Trophoblast cell (in vitro differentiated cells and primary cell): ENCODE measurements around the gene TMCC1.

Source experiments
- DNase-seq, 2 donors: peaks; one replicate each; pipeline ENCODE4 v3.0.0-alpha.2; 2016
- H2AFZ ChIP-seq: 2 replicates; pipeline ENCODE4 v1.6.1; 2013; ENCODE audit warnings: low read length, moderate library complexity, mild to moderate bottlenecking; ENCODE audit not compliant: insufficient read depth, poor library complexity
- H2AK5ac ChIP-seq: 2 replicates; pipeline ENCODE4 v1.6.1; 2013; ENCODE audit warnings: mild to moderate bottlenecking, low read length
- H2BK120ac ChIP-seq: 2 replicates; pipeline ENCODE4 v1.6.1; 2013; ENCODE audit warnings: low read length, mild to moderate bottlenecking, moderate library complexity; ENCODE audit not compliant: insufficient read depth, poor library complexity
- H2BK12ac ChIP-seq: 2 replicates; pipeline ENCODE4 v1.6.1; 2013; ENCODE audit warnings: mild to moderate bottlenecking, low read length, moderate library complexity
- H2BK5ac ChIP-seq: 2 replicates; pipeline ENCODE4 v1.6.1; 2013; ENCODE audit warnings: low read length, low read depth, moderate library complexity, mild to moderate bottlenecking; ENCODE audit not compliant: poor library complexity
- H3K14ac ChIP-seq: 2 replicates; pipeline ENCODE4 v1.6.1; 2013; ENCODE audit warnings: mild to moderate bottlenecking, low read length
- H3K18ac ChIP-seq: 2 replicates; pipeline ENCODE4 v1.6.1; 2013; ENCODE audit warnings: mild to moderate bottlenecking, low read length
- H3K23ac ChIP-seq: 2 replicates; pipeline ENCODE4 v1.6.1; 2013; ENCODE audit warnings: low read length
- H3K27ac ChIP-seq: 2 replicates; pipeline ENCODE4 v1.5.1; 2013; ENCODE audit warnings: low read depth, mild to moderate bottlenecking, inconsistent platforms, low read length, moderate library complexity
- H3K27me3 ChIP-seq: 2 replicates; pipeline ENCODE4 v1.6.1; 2013; ENCODE audit warnings: inconsistent platforms, mild to moderate bottlenecking, low read length, moderate library complexity; ENCODE audit not compliant: insufficient read depth
- H3K36me3 ChIP-seq, 2 experiments: 1 replicate in 1 of 2; 2 replicates in 1 of 2; pipeline ENCODE4 v1.6.1; 2013; ENCODE audit warnings: low read length in 2 of 2, mild to moderate bottlenecking in 2 of 2, moderate library complexity in 1 of 2; ENCODE audit not compliant: insufficient read depth in 2 of 2, control insufficient read depth in 1 of 2
- H3K4ac ChIP-seq: 2 replicates; pipeline ENCODE4 v1.6.1; 2013; ENCODE audit warnings: low read depth, mild to moderate bottlenecking, low read length, moderate library complexity
- H3K4me1 ChIP-seq, 2 experiments: 1 replicate in 1 of 2; 2 replicates in 1 of 2; pipeline ENCODE4 v1.6.1; 2013; ENCODE audit warnings: low read length in 2 of 2, mild to moderate bottlenecking in 2 of 2, moderate library complexity in 1 of 2; ENCODE audit not compliant: insufficient read depth in 2 of 2, control insufficient read depth in 1 of 2
- H3K4me2 ChIP-seq: 2 replicates; pipeline ENCODE4 v1.6.1; 2013; ENCODE audit warnings: inconsistent platforms, mild to moderate bottlenecking, low read length, moderate library complexity
- H3K4me3 ChIP-seq: 2 replicates; pipeline ENCODE4 v1.5.1; 2013; ENCODE audit warnings: mild to moderate bottlenecking, low read depth, low read length, inconsistent platforms
- H3K79me1 ChIP-seq: one replicate; pipeline ENCODE4 v1.6.1; 2013; ENCODE audit warnings: low read length
- H3K79me2 ChIP-seq: 2 replicates; pipeline ENCODE4 v1.6.1; 2013; ENCODE audit warnings: low read length, mild to moderate bottlenecking; ENCODE audit not compliant: control insufficient read depth, insufficient read depth, poor library complexity
- H3K9ac ChIP-seq: 2 replicates; pipeline ENCODE4 v1.6.1; 2013; ENCODE audit warnings: mild to moderate bottlenecking, low read length
- H3K9me3 ChIP-seq: 2 replicates; pipeline ENCODE4 v1.6.1; 2013; ENCODE audit warnings: low read depth, mild to moderate bottlenecking, control low read depth, inconsistent platforms, low read length; ENCODE audit not compliant: insufficient read depth
- H4K12ac ChIP-seq: 2 replicates; pipeline ENCODE4 v1.6.1; 2013; ENCODE audit warnings: low read depth, mild to moderate bottlenecking, low read length, moderate library complexity
- H4K8ac ChIP-seq: 2 replicates; pipeline ENCODE4 v1.6.1; 2013; ENCODE audit warnings: low read depth, mild to moderate bottlenecking, low read length, moderate library complexity
- H4K91ac ChIP-seq: one replicate; pipeline ENCODE4 v1.6.1; 2013; ENCODE audit warnings: low read depth, mild to moderate bottlenecking, low read length, moderate library complexity
- WGBS: extraction: QIAGEN DNeasy Blood & Tissue Kit; methylation state at CpG from one replicate; pipeline ENCODE4 v1.1.7; 2013; ENCODE audit warnings: missing lambda C conversion rate; ENCODE audit not compliant: insufficient read length, insufficient coverage; ENCODE audit errors: extremely low coverage; 5-methylcytosine and 5-hydroxymethylcytosine counted together

The TMCC1 gene

GRCh38 chr3:129653019-129653418, 240.5 kb downstream of the TMCC1 start:
- Histone ChIP-seq H2AFZ (no peak overlapping the region), H2BK5ac (no peak overlapping the region), H3K4me3 (no peak overlapping the region), H4K8ac (no peak overlapping the region), H3K4me2 (no peak overlapping the region), H3K14ac (no peak overlapping the region), H2BK12ac (no peak overlapping the region), H2BK120ac (no peak overlapping the region), H3K9ac (no peak overlapping the region), H3K4me1 (peaks cover 0 to 13% of the 10 kb centered on the region in 2 experiments), H3K4ac (no peak overlapping the region), H3K9me3 (no peaks in the 10 kb centered on the region), H3K79me1 (peaks cover 6% of the 10 kb centered on the region), H3K36me3 (peaks cover 0 to 8% of the 10 kb centered on the region in 2 experiments), H3K23ac (no peak overlapping the region), H2AK5ac (no peak overlapping the region), H4K91ac (no peak overlapping the region), H3K27me3 (no peaks in the 10 kb centered on the region), H3K79me2 (no peaks in the 10 kb centered on the region), H4K12ac (no peak overlapping the region), H3K27ac (no peak overlapping the region), H3K18ac (no peak overlapping the region)
- no CpG with 5 or more reads among the region's 1 CpG for WGBS
- DNase-seq: no peak

GRCh38 chr3:129651435-129652202, 241.9 kb downstream of the TMCC1 start:
- Histone ChIP-seq H3K4ac (no peak overlapping the region), H2BK12ac (no peak overlapping the region), H2AFZ (no peak overlapping the region), H3K23ac (no peak overlapping the region), H4K91ac (no peak overlapping the region), H3K79me2 (no peaks in the 10 kb centered on the region), H3K4me2 (no peak overlapping the region), H3K18ac (no peak overlapping the region), H2BK5ac (no peak overlapping the region), H3K36me3 (peaks cover 0 to 8% of the 10 kb centered on the region in 2 experiments), H3K27me3 (no peaks in the 10 kb centered on the region), H2BK120ac (no peak overlapping the region), H3K14ac (no peak overlapping the region), H2AK5ac (no peak overlapping the region), H4K8ac (no peak overlapping the region), H3K4me1 (peaks cover 0 to 7% of the 10 kb centered on the region in 2 experiments), H3K27ac (no peak overlapping the region), H4K12ac (no peak overlapping the region), H3K4me3 (no peak overlapping the region), H3K9me3 (no peaks in the 10 kb centered on the region), H3K79me1 (peaks cover 2% of the 10 kb centered on the region), H3K9ac (no peak overlapping the region)
- peak in 1 of 2 donors; percentile 27 for DNase-seq
- no CpG with 5 or more reads among the region's 8 CpGs for WGBS

- no peak overlapping the region for H3K18ac ChIP-seq
- H2BK5ac ChIP-seq: no peak overlapping the region
- H3K9ac ChIP-seq: no peak overlapping the region
- no peak overlapping the region for H3K23ac ChIP-seq
- H2BK12ac ChIP-seq: no peak overlapping the region
- H3K79me1 ChIP-seq: peaks cover 3% of the 10 kb centered on the region
- peaks cover 0 to 8% of the 10 kb centered on the region in 2 experiments for H3K36me3 ChIP-seq
- WGBS: no CpG with 5 or more reads among the region's 7 CpGs
- H4K91ac ChIP-seq: no peak overlapping the region
- peaks cover 1 to 8% of the 10 kb centered on the region in 2 experiments for H3K4me1 ChIP-seq
- no peak overlapping the region for H2BK120ac ChIP-seq
- H3K4me2 ChIP-seq: no peak overlapping the region
- H4K8ac ChIP-seq: no peak overlapping the region
- no peaks in the 10 kb centered on the region for H3K79me2 ChIP-seq
- no peaks in the 10 kb centered on the region for H3K9me3 ChIP-seq
- H4K12ac ChIP-seq: no peak overlapping the region
- H3K27me3 ChIP-seq: no peaks in the 10 kb centered on the region
- no peak overlapping the region for H3K4ac ChIP-seq
- H2AK5ac ChIP-seq: no peak overlapping the region
- peak; percentile 60 to 77 for DNase-seq
- no peak overlapping the region for H3K27ac ChIP-seq
- no peak overlapping the region for H3K4me3 ChIP-seq
- H3K14ac ChIP-seq: no peak overlapping the region
- H2AFZ ChIP-seq: no peak overlapping the region
Measured at GRCh38 chr3:129650256-129650872, 243.1 kb downstream of the TMCC1 start.

- no peak overlapping the region for H4K91ac ChIP-seq
- H3K23ac ChIP-seq: no peak overlapping the region
- no peak overlapping the region for H3K4me2 ChIP-seq
- H2BK12ac ChIP-seq: no peak overlapping the region
- H3K79me1 ChIP-seq: peaks cover 3% of the 10 kb centered on the region
- H3K9ac ChIP-seq: no peak overlapping the region
- no peaks in the 10 kb centered on the region for H3K79me2 ChIP-seq
- DNase-seq: no peak
- peaks cover 4 to 12% of the 10 kb centered on the region in 2 experiments for H3K4me1 ChIP-seq
- no peak overlapping the region for H3K4me3 ChIP-seq
- no CpG with 5 or more reads among the region's 3 CpGs for WGBS
- no peak overlapping the region for H3K27ac ChIP-seq
- H2BK5ac ChIP-seq: no peak overlapping the region
- H3K14ac ChIP-seq: no peak overlapping the region
- no peak overlapping the region for H3K4ac ChIP-seq
- no peak overlapping the region for H2BK120ac ChIP-seq
- H2AK5ac ChIP-seq: no peak overlapping the region
- no peaks in the 10 kb centered on the region for H3K27me3 ChIP-seq
- no peak overlapping the region for H4K8ac ChIP-seq
- no peaks in the 10 kb centered on the region for H3K9me3 ChIP-seq
- no peak overlapping the region for H4K12ac ChIP-seq
- no peak overlapping the region for H2AFZ ChIP-seq
- no peak overlapping the region for H3K18ac ChIP-seq
- peaks cover 0 to 8% of the 10 kb centered on the region in 2 experiments for H3K36me3 ChIP-seq
Measured at GRCh38 chr3:129648391-129648790, 245.1 kb downstream of the TMCC1 start.
